HepG2 (cell line): Measurements from ENCODE around the gene CARMIL3. TPM values are rescaled to one million over a fixed set of nuclear protein-coding genes. Genes with fewer than 3 reads are reported as not detected.
A peak's percentile ranks its signal among the peaks of the same experiment; 100 is the strongest.

Source experiments
- CCAR2 ChIP-seq: fragments of 200-400 bp; formaldehyde crosslinking; optimal IDR thresholded peaks from 2 replicates; pipeline ENCODE3; 2018; ENCODE audit warnings: low read depth, mild to moderate bottlenecking, low read length, moderate library complexity
- DNMT3B ChIP-seq: conservative IDR thresholded peaks from 2 replicates; pipeline ENCODE4 v1.6.1; 2016; ENCODE audit warnings: missing biosample characterization, control low read depth
- FOXK1 ChIP-seq: sonication (generic); formaldehyde crosslinking; IDR thresholded peaks from 2 replicates; pipeline ENCODE4 v1.4.0; 2020; ENCODE audit warnings: low read depth, missing genetic modification reagents, borderline replicate concordance
- ISL2 ChIP-seq: sonication (generic); formaldehyde crosslinking; IDR thresholded peaks from 2 replicates; pipeline ENCODE4 v1.5.0; 2020; ENCODE audit warnings: missing genetic modification reagents
- JUN ChIP-seq: sonication (generic); formaldehyde crosslinking; IDR thresholded peaks from 2 replicates; pipeline ENCODE4 v1.4.0; 2020; ENCODE audit warnings: mild to moderate bottlenecking, missing genetic modification reagents
- KDM5A ChIP-seq: fragments of 200-600 bp; sonication (generic); IDR thresholded peaks from 2 replicates; pipeline ENCODE4 v1.7.0; 2018; ENCODE audit warnings: antibody characterized with exemption, mild to moderate bottlenecking, low read length, borderline replicate concordance
- MAFK ChIP-seq, 2 experiments: IDR thresholded peaks in 1 of 2; conservative IDR thresholded peaks in 1 of 2; 2 replicates each; pipeline ENCODE4 v1.6.1; 2011; ENCODE audit warnings: improper control_type of control experiment in 2 of 2, low read length in 2 of 2
- NBN ChIP-seq: fragments of 450-650 bp; conservative IDR thresholded peaks from 2 replicates; pipeline ENCODE4 v1.6.1; 2017
- PCBP1 ChIP-seq: fragments of 200-400 bp; formaldehyde crosslinking; IDR thresholded peaks from 2 replicates; pipeline ENCODE4 v1.6.1; 2017; ENCODE audit warnings: mild to moderate bottlenecking, low read depth, low read length, borderline replicate concordance
- PCBP2 ChIP-seq: fragments of 200-400 bp; formaldehyde crosslinking; optimal IDR thresholded peaks from 2 replicates; pipeline ENCODE3; 2018; ENCODE audit warnings: low read length, low read depth; ENCODE audit not compliant: poor library complexity, severe bottlenecking
- RBFOX2 ChIP-seq: fragments of 200-400 bp; formaldehyde crosslinking; IDR thresholded peaks from 2 replicates; pipeline ENCODE4 v1.6.1; 2017; ENCODE audit warnings: low read depth, mild to moderate bottlenecking, low read length
- RFXAP ChIP-seq: sonication (generic); formaldehyde crosslinking; IDR thresholded peaks from 2 replicates; pipeline ENCODE4 v1.4.0; 2020; ENCODE audit warnings: missing genetic modification reagents, borderline replicate concordance
- RXRB ChIP-seq: IDR thresholded peaks from 2 replicates; pipeline ENCODE4 v1.6.1; 2016; ENCODE audit warnings: borderline replicate concordance, missing genetic modification reagents, missing compliant biosample characterization
- THAP11 ChIP-seq: IDR thresholded peaks from 2 replicates; pipeline ENCODE4 v1.6.1; 2016; ENCODE audit warnings: missing biosample characterization, missing genetic modification reagents
- XBP1 ChIP-seq: sonication (generic); formaldehyde crosslinking; IDR thresholded peaks from 2 replicates; pipeline ENCODE4 v1.5.0; 2020; ENCODE audit warnings: missing genetic modification reagents
- ZBTB2 ChIP-seq: sonication (generic); formaldehyde crosslinking; IDR thresholded peaks from 2 replicates; pipeline ENCODE4 v1.8.0; 2022; ENCODE audit warnings: low read depth, missing genetic modification reagents
- ZBTB37 ChIP-seq: sonication (generic); formaldehyde crosslinking; IDR thresholded peaks from 2 replicates; pipeline ENCODE4 v1.4.0; 2020; ENCODE audit warnings: mild to moderate bottlenecking, missing genetic modification reagents
- ZEB1 ChIP-seq: IDR thresholded peaks from 2 replicates; pipeline ENCODE4 v1.6.1; 2012; ENCODE audit warnings: mild to moderate bottlenecking, low read depth, inconsistent platforms; ENCODE audit not compliant: insufficient replicate concordance
- ZFP36 ChIP-seq: fragments of 150-350 bp; IDR thresholded peaks from 2 replicates; pipeline ENCODE4 v1.6.1; 2018; ENCODE audit warnings: borderline replicate concordance, low read length, low read depth; ENCODE audit not compliant: partially characterized antibody
- ZNF264 ChIP-seq: sonication (generic); formaldehyde crosslinking; IDR thresholded peaks from 2 replicates; pipeline ENCODE4 v1.4.0; 2020; ENCODE audit warnings: missing genetic modification reagents
- ZNF547 ChIP-seq: sonication (generic); formaldehyde crosslinking; IDR thresholded peaks from 2 replicates; pipeline ENCODE4 v1.5.1; 2020; ENCODE audit warnings: mild to moderate bottlenecking, missing genetic modification reagents
- ZNF605 ChIP-seq: sonication (generic); formaldehyde crosslinking; IDR thresholded peaks from 2 replicates; pipeline ENCODE4 v1.8.0; 2022; ENCODE audit warnings: mild to moderate bottlenecking, missing genetic modification reagents
- ZNF691 ChIP-seq: sonication (generic); formaldehyde crosslinking; IDR thresholded peaks from 2 replicates; pipeline ENCODE4 v1.4.0; 2020; ENCODE audit warnings: missing genetic modification reagents, low read depth, mild to moderate bottlenecking, borderline replicate concordance
- ZNF788 ChIP-seq: sonication (generic); formaldehyde crosslinking; IDR thresholded peaks from 2 replicates; pipeline ENCODE4 v1.5.0; 2020; ENCODE audit warnings: mild to moderate bottlenecking, missing genetic modification reagents, borderline replicate concordance
- ZNF83 ChIP-seq: sonication (generic); formaldehyde crosslinking; IDR thresholded peaks from 2 replicates; pipeline ENCODE4 v1.4.0; 2020; ENCODE audit warnings: missing genetic modification reagents, mild to moderate bottlenecking, borderline replicate concordance
- ZSCAN5A ChIP-seq: sonication (generic); formaldehyde crosslinking; IDR thresholded peaks from 2 replicates; pipeline ENCODE4 v1.8.0; 2022; ENCODE audit warnings: mild to moderate bottlenecking, missing genetic modification reagents, borderline replicate concordance
- polyA plus RNA-seq, 8 experiments: library from polyadenylated mRNA; depleted of rRNA in 3 of 8; stranded (reverse) in 7 of 8; unstranded in 1 of 8; fragments of >200 nt; fragmentation: Illumina TruSeq in 4 of 8; extraction: Trizol in 4 of 8; gene quantifications; 2 replicates each; pipeline versions ENCODE4 v1.2.1 to v1.2.3, GENCODE V29; 2011 to 2016; ENCODE audit warnings: low read depth in 4 of 8, missing spikeins in 1 of 8, mixed read lengths in 1 of 8; ENCODE audit not compliant: insufficient read depth in 1 of 8
- total RNA-seq, 5 experiments: library from RNA; depleted of rRNA; stranded (reverse); fragments of >200 nt; fragmentation: Illumina TruSeq; extraction: Trizol; gene quantifications; 2 replicates each; pipeline ENCODE4 v1.2.3, GENCODE V29; 2016; ENCODE audit warnings: low read depth in 1 of 5

The CARMIL3 gene
- total and polyA plus RNA-seq, 2 of the 13 experiments (the other 11 are each of a cell fraction or from before 2014, with no cell fraction given) = 0.27 to 0.55 TPM

GRCh38 chr14:24102357-24103048, 50.7 kb downstream of the CARMIL3 start (continued):
- TF ChIP-seq ZBTB2 (CRISPR knock-in tag) = no peak
- peak; percentile 36 for TF ChIP-seq CCAR2
- TF ChIP-seq ZFP36 = no peak
- TF ChIP-seq XBP1 (CRISPR knock-in tag) = no peak
- peak; percentile 52 for TF ChIP-seq RBFOX2
- TF ChIP-seq RXRB (CRISPR knock-in tag) = no peak
- no peak for TF ChIP-seq ZNF83 (CRISPR knock-in tag)
- 0 out of 2 replicates have a peak, but pooled peaks have one; percentile 14 for TF ChIP-seq ZNF605 (CRISPR knock-in tag)
- TF ChIP-seq ZSCAN5A (CRISPR knock-in tag) = no peak
- TF ChIP-seq PCBP2 = peak; percentile 13
- no peak for TF ChIP-seq RFXAP (CRISPR knock-in tag)
- TF ChIP-seq ZNF264 (CRISPR knock-in tag) = no peak
- no peak for TF ChIP-seq NBN
- TF ChIP-seq MAFK (conservative IDR thresholded peaks at IDR 0.05 in 1 of 2, IDR thresholded peaks at IDR 0.05 in 1 of 2; ENCODE audit: low read length in 2 of 2) = peak in 1 of 2 experiments; percentile 23; a peak in 1 of 4 replicates
- TF ChIP-seq ZEB1 = no peak
- 0 out of 2 replicates have a peak, but pooled peaks have one; percentile 44 for TF ChIP-seq JUN
- TF ChIP-seq ZNF547 (CRISPR knock-in tag) = peak; percentile 64; the same call in 1 of the 2 replicates
- TF ChIP-seq ZBTB37 (CRISPR knock-in tag) = no peak
- no peak for TF ChIP-seq ISL2 (CRISPR knock-in tag)
- 0 out of 2 replicates have a peak, but pooled peaks have one; percentile 49 for TF ChIP-seq ZNF788 (CRISPR knock-in tag)
- no peak for TF ChIP-seq FOXK1 (CRISPR knock-in tag)
- no peak for TF ChIP-seq KDM5A
- no peak for TF ChIP-seq DNMT3B (CRISPR knock-in tag)
- no peak for TF ChIP-seq THAP11 (CRISPR knock-in tag)
- TF ChIP-seq ZNF691 (CRISPR knock-in tag) = no peak
- no peak for TF ChIP-seq PCBP1
